Measurements from ENCODE around the gene CBX5. TPM values are rescaled to one million over a fixed set of nuclear protein-coding genes. Genes with fewer than 3 reads are reported as not detected.

The CBX5 gene
- total and polyA plus RNA-seq, 2 of the 8 experiments (the other 6 are each of a cell fraction or from before 2014, with no cell fraction given), result 62.4 to 231 TPM

- Histone ChIP-seq H4K91ac (replicated peaks; ENCODE audit: insufficient read length, low read length) (no peak overlapping the region), H3K18ac (ENCODE audit: extremely low read depth, low read length) (no peak overlapping the region), H3K14ac (ENCODE audit: insufficient read length) (no peak overlapping the region), H3K9ac (replicated peaks in 1 of 4; ENCODE audit: extremely low read depth in 1 of 4, low read depth in 3 of 4, low read length in 3 of 4) (no peak overlapping the region), H4K20me1 (replicated peaks in 1 of 2; ENCODE audit: control insufficient read depth in 1 of 2, insufficient read depth in 2 of 2, low read length in 2 of 2) (peaks cover 0 to 4% of the 10 kb centered on the region in 2 experiments), H3K56ac (replicated peaks; ENCODE audit: insufficient read length, low read depth, low read length) (no peak overlapping the region), H2BK5ac (ENCODE audit: low read depth, low read length) (no peak overlapping the region), H3K4me3 (ENCODE audit: extremely low read depth in 1 of 4, insufficient read depth in 2 of 4, low read depth in 3 of 4, low read length in 4 of 4) (no peak overlapping the region), H3K27me3 (replicated peaks in 1 of 4; ENCODE audit: control insufficient read depth in 3 of 4, extremely low read depth in 1 of 4, insufficient read depth in 3 of 4, low read length in 3 of 4) (peaks cover 0 to 2% (median 0%) of the 10 kb centered on the region in 4 experiments; a peak in 1 of 7 replicates), H3K4me2 (ENCODE audit: insufficient read depth in 1 of 2, low read depth in 2 of 2, low read length in 2 of 2) (no peak overlapping the region), H4K5ac (ENCODE audit: insufficient read length, low read depth, low read length) (no peak overlapping the region), H3K4me1 (replicated peaks in 1 of 4; ENCODE audit: control insufficient read depth in 3 of 4, insufficient read depth in 4 of 4, low read length in 3 of 4) (peaks cover 0 to 3% (median 1%) of the 10 kb centered on the region in 4 experiments; a peak in 3 of 7 replicates), H3K79me2 (ENCODE audit: control insufficient read depth in 1 of 2, insufficient read depth in 2 of 2, low read length in 2 of 2) (no peaks in the 10 kb centered on the region), H3K4ac (replicated peaks; ENCODE audit: insufficient read length, low read depth, low read length) (no peak overlapping the region), H3K23me2 (ENCODE audit: low read depth, low read length) (no peaks in the 10 kb centered on the region), H2BK12ac (ENCODE audit: low read depth, low read length) (no peak overlapping the region), H2AFZ (ENCODE audit: low read length) (no peak overlapping the region), H3K27ac (ENCODE audit: low read depth, low read length) (no peak overlapping the region), H2BK120ac (replicated peaks; ENCODE audit: low read depth, low read length) (no peak overlapping the region), H3K36me3 (ENCODE audit: control insufficient read depth in 2 of 4, insufficient read depth in 4 of 4, low read length in 3 of 4) (peaks cover 0 to 3% (median 0%) of the 10 kb centered on the region in 4 experiments; a peak in 2 of 8 replicates), H3K9me3 (ENCODE audit: insufficient read depth in 2 of 2, low read depth in 1 of 2, low read length in 1 of 2) (no peaks in the 10 kb centered on the region), H2AK5ac (ENCODE audit: low read depth, low read length) (no peak overlapping the region), H2BK20ac (ENCODE audit: low read length) (no peak overlapping the region), H2BK15ac (ENCODE audit: low read length) (no peak overlapping the region), H4K8ac (ENCODE audit: extremely low read depth, insufficient read depth, low read length) (no peak overlapping the region), H3K23ac (ENCODE audit: insufficient read length) (no peak overlapping the region), H3K79me1 (ENCODE audit: low read depth, low read length) (no peaks in the 10 kb centered on the region)
- ChIA-PET POLR2A (ENCODE audit: partially characterized antibody) (interaction anchor here (0.6 to 1.0 kb wide), 2 partner anchors 10 to 1604 kb away, joined by 3 to 4 read pairs; no protein-coding TSS in a partner anchor), CTCF (ENCODE audit: partially characterized antibody) (interaction anchor here (1.0 to 20.1 kb wide), 8 partner anchors 9 to 148 kb away, joined by 3 to 339 read pairs (median 6); partner anchors contain the start of genes HOXC5 and HOXC6)
- DNase-seq (ENCODE audit: low read depth in 1 of 2, low spot score in 2 of 2), result no peak
- WGBS, 2 experiments (ENCODE audit: extremely low coverage in 1 of 2, insufficient coverage in 1 of 2, insufficient read length in 1 of 2, insufficient replicate concordance in 2 of 2, low coverage in 1 of 2, low lambda C conversion rate in 2 of 2, missing lambda C conversion rate in 1 of 2), result 91% methylated on average over 7 of the region's 7 CpGs; no CpG with 5 or more reads in 1 of the 2 experiments
- no peak for FAIRE-seq
- no peak for TF ChIP-seq EZH2 (IDR thresholded peaks at IDR 0.05; ENCODE audit: low read depth, low read length, severe bottlenecking)
- TF ChIP-seq KDM1A (IDR thresholded peaks at IDR 0.05; ENCODE audit: borderline replicate concordance, low read length), result no peak
- TF ChIP-seq CTBP2 (IDR thresholded peaks at IDR 0.05; ENCODE audit: borderline replicate concordance, insufficient read depth, insufficient read length, low read length), result no peak
- TF ChIP-seq USF2 (IDR thresholded peaks at IDR 0.05; ENCODE audit: low read length), result no peak
- TF ChIP-seq GABPA (IDR thresholded peaks at IDR 0.05; ENCODE audit: borderline replicate concordance, insufficient read depth, low read length), result no peak
- TF ChIP-seq ZNF274 (IDR thresholded peaks at IDR 0.05; ENCODE audit: borderline replicate concordance, extremely low read depth, low read length), result no peak
- TF ChIP-seq CBX8 (IDR thresholded peaks at IDR 0.05; ENCODE audit: borderline replicate concordance, low read depth, low read length), result no peak
- no peak for TF ChIP-seq JUN (IDR thresholded peaks at IDR 0.05; ENCODE audit: low read depth, low read length)
- TF ChIP-seq RAD21 (IDR thresholded peaks at IDR 0.05 in 1 of 2, conservative IDR thresholded peaks at IDR 0.05 in 1 of 2; ENCODE audit: low read depth in 2 of 2, low read length in 2 of 2), result no peak
- TF ChIP-seq BACH1 (IDR thresholded peaks at IDR 0.05; ENCODE audit: low read length), result no peak
Measured at GRCh38 chr12:54184024-54184805, 95.7 kb downstream of the CBX5 start.
